RWPE2 (cell line): ENCODE results near the gene LPCAT2.
A peak's percentile ranks its signal among the peaks of the same experiment; 100 is the strongest.

Experiments
- ATAC-seq: fragments of 200-7000 bp; cut with Tn5 transposase; 3 replicates; pipeline ENCODE4 v1.9.1; 2021; ENCODE audit warnings: low read depth
- DNase-seq: peaks from one replicate; pipeline ENCODE4 v3.0.0-alpha.2; 2020; ENCODE audit warnings: low spot score
- H3K27ac ChIP-seq: fragments of 450-650 bp; 2 replicates; pipeline ENCODE4 v1.5.1; 2017; ENCODE audit warnings: mild to moderate bottlenecking; ENCODE audit not compliant: poor library complexity, severe bottlenecking
- H3K27me3 ChIP-seq: fragments of 250-450 bp; sonication (Bioruptor Pico); 2 replicates; pipeline ENCODE4 v1.5.1; 2021; ENCODE audit warnings: mild to moderate bottlenecking, moderate library complexity; ENCODE audit not compliant: insufficient read depth, poor library complexity, severe bottlenecking
- H3K36me3 ChIP-seq: fragments of 250-450 bp; sonication (Bioruptor Pico); 2 replicates; pipeline ENCODE4 v1.5.1; 2020; ENCODE audit warnings: low read depth, mild to moderate bottlenecking, moderate library complexity
- H3K4me1 ChIP-seq: fragments of 250-450 bp; sonication (Bioruptor Pico); 2 replicates; pipeline ENCODE4 v1.5.1; 2021; ENCODE audit warnings: mild to moderate bottlenecking, moderate library complexity; ENCODE audit not compliant: insufficient read depth, poor library complexity, severe bottlenecking
- H3K4me3 ChIP-seq: fragments of 250-450 bp; sonication (Bioruptor Pico); 2 replicates; pipeline ENCODE4 v1.5.1; 2021; ENCODE audit warnings: mild to moderate bottlenecking, moderate library complexity; ENCODE audit not compliant: severe bottlenecking
- H3K9me3 ChIP-seq: fragments of 250-450 bp; sonication (Bioruptor Pico); 2 replicates; pipeline ENCODE4 v1.5.1; 2021; ENCODE audit warnings: mild to moderate bottlenecking, moderate library complexity; ENCODE audit not compliant: severe bottlenecking
- TF ChIP-seq, protein P1 (sequence below): fragments of 450-650 bp; IDR thresholded peaks from one replicate; pipeline ENCODE4 v1.5.1; 2017; ENCODE audit warnings: mild to moderate bottlenecking, moderate library complexity; ENCODE audit not compliant: poor library complexity, severe bottlenecking

Gene LPCAT2

GRCh38 chr16:55499281-55499680 is 9.6 kb upstream of the LPCAT2 start:
- DNase-seq (no peak), ATAC-seq (no peak)
- Histone ChIP-seq H3K4me1 (peaks cover 59% of the 10 kb centered on the region), H3K36me3 (no peaks in the 10 kb centered on the region), H3K27me3 (no peaks in the 10 kb centered on the region), H3K9me3 (no peaks in the 10 kb centered on the region), H3K27ac (peak overlapping the region; percentile 93), H3K4me3 (no peak overlapping the region)
- TF ChIP-seq, protein P1, sequence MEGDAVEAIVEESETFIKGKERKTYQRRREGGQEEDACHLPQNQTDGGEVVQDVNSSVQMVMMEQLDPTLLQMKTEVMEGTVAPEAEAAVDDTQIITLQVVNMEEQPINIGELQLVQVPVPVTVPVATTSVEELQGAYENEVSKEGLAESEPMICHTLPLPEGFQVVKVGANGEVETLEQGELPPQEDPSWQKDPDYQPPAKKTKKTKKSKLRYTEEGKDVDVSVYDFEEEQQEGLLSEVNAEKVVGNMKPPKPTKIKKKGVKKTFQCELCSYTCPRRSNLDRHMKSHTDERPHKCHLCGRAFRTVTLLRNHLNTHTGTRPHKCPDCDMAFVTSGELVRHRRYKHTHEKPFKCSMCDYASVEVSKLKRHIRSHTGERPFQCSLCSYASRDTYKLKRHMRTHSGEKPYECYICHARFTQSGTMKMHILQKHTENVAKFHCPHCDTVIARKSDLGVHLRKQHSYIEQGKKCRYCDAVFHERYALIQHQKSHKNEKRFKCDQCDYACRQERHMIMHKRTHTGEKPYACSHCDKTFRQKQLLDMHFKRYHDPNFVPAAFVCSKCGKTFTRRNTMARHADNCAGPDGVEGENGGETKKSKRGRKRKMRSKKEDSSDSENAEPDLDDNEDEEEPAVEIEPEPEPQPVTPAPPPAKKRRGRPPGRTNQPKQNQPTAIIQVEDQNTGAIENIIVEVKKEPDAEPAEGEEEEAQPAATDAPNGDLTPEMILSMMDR = no peak

DNA sequence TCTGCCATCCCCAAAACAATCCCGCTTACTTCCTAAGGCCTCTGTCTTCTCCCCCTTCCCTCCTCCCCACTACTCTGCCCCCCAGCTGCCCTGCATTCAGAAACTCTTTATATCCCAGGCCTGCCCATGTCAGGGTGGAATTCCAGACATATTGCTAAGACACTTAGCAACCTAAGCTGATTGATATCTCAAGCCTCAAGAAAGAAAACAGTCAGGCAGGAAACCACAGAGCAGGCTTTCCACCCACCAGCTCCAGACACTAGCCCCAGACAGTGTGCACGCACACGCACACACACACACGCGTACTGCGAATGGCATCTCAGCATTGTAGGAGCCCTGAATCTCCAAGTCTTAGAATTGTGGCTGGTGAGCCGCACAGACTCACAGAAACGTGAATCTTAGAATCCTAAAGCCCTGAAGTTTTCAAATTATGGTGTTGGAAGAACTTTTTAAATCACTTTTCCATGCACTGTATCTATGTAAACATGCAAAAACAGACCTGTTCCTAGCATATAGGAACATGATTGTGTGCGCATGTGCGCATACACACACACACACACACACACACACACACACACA is 8.8 kb upstream of the LPCAT2 start:
- H3K27me3 ChIP-seq = no peaks in the 10 kb centered on the region
- peak overlapping the region; percentile 93 for H3K27ac ChIP-seq
- peaks cover 59% of the 10 kb centered on the region for H3K4me1 ChIP-seq
- peak; percentile 85 for ATAC-seq
- TF ChIP-seq, protein P1 = no peak
- H3K4me3 ChIP-seq = no peak overlapping the region
- DNase-seq = peak; percentile 86
- no peaks in the 10 kb centered on the region for H3K36me3 ChIP-seq
- no peaks in the 10 kb centered on the region for H3K9me3 ChIP-seq

DNA sequence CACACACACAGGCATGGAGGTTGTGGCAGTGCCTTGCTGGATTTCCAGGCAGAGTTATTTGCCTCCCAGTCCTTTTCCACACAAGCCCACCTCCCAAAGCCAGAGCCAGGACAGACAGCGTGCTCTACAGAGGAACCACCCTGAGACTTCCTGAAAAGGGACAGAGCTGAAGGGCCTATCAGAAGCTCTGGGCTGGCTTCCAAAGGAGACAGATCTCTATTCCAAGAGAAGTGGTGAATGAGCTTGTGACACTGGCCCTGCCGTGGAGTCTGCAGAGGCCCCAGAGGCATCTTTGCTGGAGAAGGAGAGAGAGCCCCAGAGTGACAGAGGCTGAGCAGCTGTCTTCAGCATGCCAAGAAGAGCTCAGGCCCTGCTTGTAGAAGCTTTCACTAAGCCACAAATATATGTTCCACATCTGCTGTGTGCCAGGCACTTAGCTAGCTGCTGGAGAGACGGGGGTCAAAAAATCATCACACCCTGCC is 8.3 kb upstream of the LPCAT2 start:
- ATAC-seq (no peak), DNase-seq (no peak)
- peaks cover 53% of the 10 kb centered on the region for H3K4me1 ChIP-seq
- H3K27ac ChIP-seq = peak overlapping the region; percentile 93
- no peaks in the 10 kb centered on the region for H3K27me3 ChIP-seq
- no peaks in the 10 kb centered on the region for H3K9me3 ChIP-seq
- TF ChIP-seq, protein P1 = no peak
- no peak overlapping the region for H3K4me3 ChIP-seq
- H3K36me3 ChIP-seq = no peaks in the 10 kb centered on the region

DNA sequence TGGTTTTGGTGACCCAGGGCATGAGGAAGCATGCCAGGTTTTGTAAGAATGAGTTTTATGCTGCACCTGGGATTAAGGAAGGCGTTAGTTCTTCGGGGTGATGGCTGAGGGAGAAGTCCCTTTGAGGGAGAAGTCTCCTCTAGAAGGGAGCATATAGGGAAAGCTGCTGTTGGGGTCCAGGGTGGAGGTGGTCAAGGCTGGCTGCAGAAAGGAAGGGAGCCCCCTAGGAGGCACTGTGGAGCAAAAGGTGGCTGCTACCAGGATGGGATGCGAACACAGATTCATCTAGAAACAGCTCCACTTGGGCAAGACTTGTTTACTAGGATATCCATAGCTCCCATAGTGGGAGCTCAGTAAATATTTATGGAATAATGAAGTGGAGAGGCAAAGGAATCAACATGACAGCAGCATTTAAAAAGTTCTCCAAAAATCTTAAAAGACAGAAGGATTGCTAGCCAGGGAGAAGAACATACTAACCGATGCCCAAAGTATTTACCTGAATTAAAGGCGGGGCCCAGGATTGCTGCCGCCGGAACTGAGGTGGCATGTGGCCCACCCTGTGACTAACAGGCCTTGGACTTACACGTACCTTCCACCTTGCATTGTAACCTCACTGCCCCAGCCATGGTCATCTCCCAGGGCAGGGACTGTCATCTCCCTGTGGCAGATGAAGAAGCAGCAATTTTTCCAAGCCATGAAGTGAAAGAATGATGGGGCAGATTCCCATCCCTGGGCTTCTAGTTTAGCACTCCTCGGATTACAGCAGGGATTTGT is 7.1 kb upstream of the LPCAT2 start:
- no peak for DNase-seq
- Histone ChIP-seq H3K4me1 (peaks cover 46% of the 10 kb centered on the region), H3K27me3 (no peaks in the 10 kb centered on the region), H3K36me3 (no peaks in the 10 kb centered on the region), H3K4me3 (no peak overlapping the region), H3K9me3 (no peaks in the 10 kb centered on the region), H3K27ac (peak overlapping the region; percentile 93)
- no peak for ATAC-seq
- TF ChIP-seq, protein P1 = peak; percentile 17

- Histone ChIP-seq H3K27me3 (no peaks in the 10 kb centered on the region), H3K27ac (peak overlapping the region; percentile 93), H3K9me3 (no peaks in the 10 kb centered on the region), H3K36me3 (no peaks in the 10 kb centered on the region), H3K4me1 (peaks cover 46% of the 10 kb centered on the region), H3K4me3 (no peak overlapping the region)
- ATAC-seq (peak; percentile 58), DNase-seq (no peak)
- TF ChIP-seq, protein P1 = no peak
Measured at GRCh38 chr16:55502801-55503366, 6.0 kb upstream of the LPCAT2 start.
